HEK293 (cell line): Measurements from ENCODE around the gene AGO4.

Experiments
- HOXA7 ChIP-seq: sonication (generic); formaldehyde crosslinking; IDR thresholded peaks from 2 replicates; pipeline ENCODE4 v1.8.1; 2022; ENCODE audit warnings: missing genetic modification reagents, borderline replicate concordance
- MZF1 ChIP-seq: fragments of 450-650 bp; formaldehyde crosslinking; IDR thresholded peaks from 2 replicates; pipeline ENCODE4 v1.5.1; 2017; ENCODE audit warnings: missing biosample characterization, missing genetic modification characterization, borderline replicate concordance
- TRIM28 ChIP-seq: IDR thresholded peaks from 2 replicates; pipeline ENCODE4 v1.6.1; 2011; ENCODE audit warnings: low read length, control low read depth, borderline replicate concordance
- ZNF138 ChIP-seq: fragments of 450-650 bp; formaldehyde crosslinking; IDR thresholded peaks from 2 replicates; pipeline ENCODE4 v1.5.1; 2016; ENCODE audit warnings: missing biosample characterization, missing genetic modification characterization, borderline replicate concordance
- ZNF274 ChIP-seq, 2 experiments: fragments of 200-500 bp in 1 of 2; fragments of 450-650 bp in 1 of 2; sonication (Bioruptor generic) in 1 of 2; formaldehyde crosslinking in 1 of 2; IDR thresholded peaks; 2 replicates each; pipeline versions ENCODE4 v1.5.1 to v1.6.1; 2014 to 2016; ENCODE audit warnings: borderline replicate concordance in 1 of 2, inconsistent platforms in 1 of 2, low read length in 1 of 2, missing biosample characterization in 1 of 2, missing genetic modification characterization in 1 of 2
- ZNF302 ChIP-seq: fragments of 450-650 bp; formaldehyde crosslinking; IDR thresholded peaks from 2 replicates; pipeline ENCODE4 v1.5.1; 2016; ENCODE audit warnings: missing biosample characterization, missing genetic modification characterization, low read depth
- ZNF416 ChIP-seq: fragments of 450-650 bp; formaldehyde crosslinking; IDR thresholded peaks from 2 replicates; pipeline ENCODE4 v1.5.1; 2016; ENCODE audit warnings: missing biosample characterization, missing genetic modification characterization
- ZNF561 ChIP-seq: fragments of 450-650 bp; IDR thresholded peaks from 2 replicates; pipeline ENCODE4 v1.5.1; 2018; ENCODE audit warnings: missing biosample characterization, missing genetic modification characterization, borderline replicate concordance
- ZNF654 ChIP-seq: fragments of 450-650 bp; formaldehyde crosslinking; IDR thresholded peaks from 2 replicates; pipeline ENCODE4 v1.5.1; 2016; ENCODE audit warnings: low read depth, missing biosample characterization, missing genetic modification characterization
- ZNF747 ChIP-seq: fragments of 450-650 bp; formaldehyde crosslinking; IDR thresholded peaks from 2 replicates; pipeline ENCODE4 v1.5.1; 2016; ENCODE audit warnings: missing biosample characterization, missing genetic modification characterization
- ZNF837 ChIP-seq: fragments of 450-650 bp; formaldehyde crosslinking; IDR thresholded peaks from 2 replicates; pipeline ENCODE4 v1.5.1; 2016; ENCODE audit warnings: missing biosample characterization, missing genetic modification characterization
- TF ChIP-seq, protein P1 (sequence below): fragments of 450-650 bp; formaldehyde crosslinking; IDR thresholded peaks from 2 replicates; pipeline ENCODE4 v1.5.1; 2016; ENCODE audit warnings: missing biosample characterization, missing genetic modification characterization
- TF ChIP-seq, protein P2 (sequence below): fragments of 450-650 bp; IDR thresholded peaks from 2 replicates; pipeline ENCODE4 v1.5.1; 2018; ENCODE audit warnings: missing biosample characterization, mild to moderate bottlenecking, missing genetic modification characterization
- TF ChIP-seq, protein P3 (sequence below): fragments of 450-650 bp; formaldehyde crosslinking; IDR thresholded peaks from 2 replicates; pipeline ENCODE4 v1.5.1; 2016; ENCODE audit warnings: missing biosample characterization, missing genetic modification characterization

GRCh38 chr1:35807614-35808449, at the start of gene AGO4:
- TF ChIP-seq ZNF416 (no peak), ZNF302 (tag by site-specific recombination) (no peak), ZNF654 (no peak), ZNF747 (tag by site-specific recombination) (no peak), ZNF561 (no peak), ZNF138 (tag by site-specific recombination) (no peak), MZF1 (tag by site-specific recombination) (no peak), ZNF274 (IDR thresholded peaks at IDR 0.05; ENCODE audit: low read length) (no peak), ZNF274 (tag by site-specific recombination; IDR thresholded peaks at IDR 0.05; ENCODE audit: borderline replicate concordance) (no peak), TRIM28 (no peak), ZNF837 (no peak), HOXA7 (no peak)
- TF ChIP-seq, protein P1, sequence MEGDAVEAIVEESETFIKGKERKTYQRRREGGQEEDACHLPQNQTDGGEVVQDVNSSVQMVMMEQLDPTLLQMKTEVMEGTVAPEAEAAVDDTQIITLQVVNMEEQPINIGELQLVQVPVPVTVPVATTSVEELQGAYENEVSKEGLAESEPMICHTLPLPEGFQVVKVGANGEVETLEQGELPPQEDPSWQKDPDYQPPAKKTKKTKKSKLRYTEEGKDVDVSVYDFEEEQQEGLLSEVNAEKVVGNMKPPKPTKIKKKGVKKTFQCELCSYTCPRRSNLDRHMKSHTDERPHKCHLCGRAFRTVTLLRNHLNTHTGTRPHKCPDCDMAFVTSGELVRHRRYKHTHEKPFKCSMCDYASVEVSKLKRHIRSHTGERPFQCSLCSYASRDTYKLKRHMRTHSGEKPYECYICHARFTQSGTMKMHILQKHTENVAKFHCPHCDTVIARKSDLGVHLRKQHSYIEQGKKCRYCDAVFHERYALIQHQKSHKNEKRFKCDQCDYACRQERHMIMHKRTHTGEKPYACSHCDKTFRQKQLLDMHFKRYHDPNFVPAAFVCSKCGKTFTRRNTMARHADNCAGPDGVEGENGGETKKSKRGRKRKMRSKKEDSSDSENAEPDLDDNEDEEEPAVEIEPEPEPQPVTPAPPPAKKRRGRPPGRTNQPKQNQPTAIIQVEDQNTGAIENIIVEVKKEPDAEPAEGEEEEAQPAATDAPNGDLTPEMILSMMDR (tag by site-specific recombination) = no peak
- TF ChIP-seq, protein P2, sequence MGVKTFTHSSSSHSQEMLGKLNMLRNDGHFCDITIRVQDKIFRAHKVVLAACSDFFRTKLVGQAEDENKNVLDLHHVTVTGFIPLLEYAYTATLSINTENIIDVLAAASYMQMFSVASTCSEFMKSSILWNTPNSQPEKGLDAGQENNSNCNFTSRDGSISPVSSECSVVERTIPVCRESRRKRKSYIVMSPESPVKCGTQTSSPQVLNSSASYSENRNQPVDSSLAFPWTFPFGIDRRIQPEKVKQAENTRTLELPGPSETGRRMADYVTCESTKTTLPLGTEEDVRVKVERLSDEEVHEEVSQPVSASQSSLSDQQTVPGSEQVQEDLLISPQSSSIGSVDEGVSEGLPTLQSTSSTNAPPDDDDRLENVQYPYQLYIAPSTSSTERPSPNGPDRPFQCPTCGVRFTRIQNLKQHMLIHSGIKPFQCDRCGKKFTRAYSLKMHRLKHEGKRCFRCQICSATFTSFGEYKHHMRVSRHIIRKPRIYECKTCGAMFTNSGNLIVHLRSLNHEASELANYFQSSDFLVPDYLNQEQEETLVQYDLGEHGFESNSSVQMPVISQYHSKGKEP (tag by site-specific recombination) = no peak
- TF ChIP-seq, protein P3, sequence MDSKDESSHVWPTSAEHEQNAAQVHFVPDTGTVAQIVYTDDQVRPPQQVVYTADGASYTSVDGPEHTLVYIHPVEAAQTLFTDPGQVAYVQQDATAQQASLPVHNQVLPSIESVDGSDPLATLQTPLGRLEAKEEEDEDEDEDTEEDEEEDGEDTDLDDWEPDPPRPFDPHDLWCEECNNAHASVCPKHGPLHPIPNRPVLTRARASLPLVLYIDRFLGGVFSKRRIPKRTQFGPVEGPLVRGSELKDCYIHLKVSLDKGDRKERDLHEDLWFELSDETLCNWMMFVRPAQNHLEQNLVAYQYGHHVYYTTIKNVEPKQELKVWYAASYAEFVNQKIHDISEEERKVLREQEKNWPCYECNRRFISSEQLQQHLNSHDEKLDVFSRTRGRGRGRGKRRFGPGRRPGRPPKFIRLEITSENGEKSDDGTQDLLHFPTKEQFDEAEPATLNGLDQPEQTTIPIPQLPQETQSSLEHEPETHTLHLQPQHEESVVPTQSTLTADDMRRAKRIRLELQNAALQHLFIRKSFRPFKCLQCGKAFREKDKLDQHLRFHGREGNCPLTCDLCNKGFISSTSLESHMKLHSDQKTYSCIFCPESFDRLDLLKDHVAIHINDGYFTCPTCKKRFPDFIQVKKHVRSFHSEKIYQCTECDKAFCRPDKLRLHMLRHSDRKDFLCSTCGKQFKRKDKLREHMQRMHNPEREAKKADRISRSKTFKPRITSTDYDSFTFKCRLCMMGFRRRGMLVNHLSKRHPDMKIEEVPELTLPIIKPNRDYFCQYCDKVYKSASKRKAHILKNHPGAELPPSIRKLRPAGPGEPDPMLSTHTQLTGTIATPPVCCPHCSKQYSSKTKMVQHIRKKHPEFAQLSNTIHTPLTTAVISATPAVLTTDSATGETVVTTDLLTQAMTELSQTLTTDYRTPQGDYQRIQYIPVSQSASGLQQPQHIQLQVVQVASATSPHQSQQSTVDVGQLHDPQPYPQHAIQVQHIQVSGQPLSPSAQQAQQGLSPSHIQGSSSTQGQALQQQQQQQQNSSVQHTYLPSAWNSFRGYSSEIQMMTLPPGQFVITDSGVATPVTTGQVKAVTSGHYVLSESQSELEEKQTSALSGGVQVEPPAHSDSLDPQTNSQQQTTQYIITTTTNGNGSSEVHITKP (tag by site-specific recombination) = 0 out of 2 replicates have a peak, but pooled peaks have one; percentile 9
